DND-41 (cell line): ENCODE data around the gene FGD6.

Experiments used
- ATAC-seq: fragments of 200-7000 bp; cut with Tn5 transposase; 3 replicates; pipeline ENCODE4 v1.9.1; 2021; ENCODE audit warnings: low read depth; ENCODE audit not compliant: insufficient read depth
- DNase-seq: peaks from one replicate; pipeline ENCODE4 v3.0.0-alpha.2; 2020
- H2AFZ ChIP-seq: 2 replicates; pipeline ENCODE4 v1.6.0; 2012; ENCODE audit warnings: low read depth, low read length
- H3K27ac ChIP-seq: 2 replicates; pipeline ENCODE4 v1.5.1; 2012; ENCODE audit warnings: low read length, inconsistent platforms
- H3K27me3 ChIP-seq: fragments of 200-600 bp; sonication (generic); 2 replicates; pipeline ENCODE4 v1.6.0; 2012; ENCODE audit warnings: low read length, mild to moderate bottlenecking, inconsistent platforms; ENCODE audit not compliant: insufficient read depth, poor library complexity
- H3K36me3 ChIP-seq: 2 replicates; pipeline ENCODE4 v1.5.1; 2012; ENCODE audit warnings: low read length, inconsistent platforms; ENCODE audit not compliant: insufficient read depth
- H3K4me1 ChIP-seq: 2 replicates; pipeline ENCODE4 v1.5.1; 2012; ENCODE audit warnings: mild to moderate bottlenecking, low read length; ENCODE audit not compliant: insufficient read depth
- H3K4me2 ChIP-seq: 2 replicates; pipeline ENCODE4 v1.6.0; 2012; ENCODE audit warnings: mild to moderate bottlenecking, moderate library complexity, low read length, inconsistent platforms; ENCODE audit not compliant: insufficient read depth
- H3K4me3 ChIP-seq, 2 experiments: fragments of 200-600 bp in 1 of 2; shearing (Covaris generic) in 1 of 2; 2 replicates each; pipeline ENCODE4 v1.5.1; 2012 to 2016; ENCODE audit warnings: inconsistent platforms in 2 of 2, low read length in 2 of 2, mild to moderate bottlenecking in 2 of 2, low read depth in 1 of 2, moderate library complexity in 1 of 2
- H3K79me2 ChIP-seq: 2 replicates; pipeline ENCODE4 v1.6.0; 2012; ENCODE audit warnings: low read length, inconsistent platforms; ENCODE audit not compliant: insufficient read depth
- H3K9ac ChIP-seq: 2 replicates; pipeline ENCODE4 v1.6.0; 2012; ENCODE audit warnings: low read depth, mild to moderate bottlenecking, inconsistent platforms, low read length, moderate library complexity
- H3K9me3 ChIP-seq: 2 replicates; pipeline ENCODE4 v1.5.1; 2012; ENCODE audit warnings: low read length, moderate library complexity, mild to moderate bottlenecking, inconsistent platforms; ENCODE audit not compliant: insufficient read depth, severe bottlenecking
- H4K20me1 ChIP-seq: 2 replicates; pipeline ENCODE4 v1.6.0; 2012; ENCODE audit warnings: low read length; ENCODE audit not compliant: insufficient read depth
- EZH2 ChIP-seq: IDR thresholded peaks from 3 replicates; pipeline ENCODE4 v1.6.1; 2012; ENCODE audit warnings: borderline replicate concordance, low read depth, mild to moderate bottlenecking, moderate library complexity, low read length, inconsistent platforms; ENCODE audit not compliant: severe bottlenecking
- TF ChIP-seq, protein P1 (sequence below): IDR thresholded peaks from 2 replicates; pipeline ENCODE4 v1.5.1; 2012; ENCODE audit warnings: borderline replicate concordance, low read length, moderate library complexity, mild to moderate bottlenecking; ENCODE audit not compliant: poor library complexity, severe bottlenecking; ENCODE audit errors: extremely low read depth

Gene FGD6

DNA sequence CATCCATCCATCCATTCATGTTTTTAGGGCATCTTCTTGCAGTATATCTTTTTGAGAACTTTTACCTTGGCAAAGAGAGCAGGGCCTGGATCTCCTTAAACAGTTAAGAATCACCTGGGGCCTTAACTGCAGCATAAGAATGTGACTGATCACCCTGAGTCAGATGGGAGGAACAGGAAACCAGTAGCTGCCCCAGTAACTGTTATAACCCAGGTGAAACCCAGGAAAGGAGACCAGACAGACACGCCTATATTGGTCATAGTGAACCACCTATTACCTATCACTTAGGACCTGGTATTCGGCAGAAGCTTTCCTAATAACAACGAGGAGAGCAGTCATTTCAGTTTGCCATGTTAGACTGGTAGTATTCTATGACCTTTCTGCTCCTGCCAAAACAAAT lies 100.5 kb downstream of the FGD6 start:
- Histone ChIP-seq H3K27ac (no peak overlapping the region), H3K4me2 (no peak overlapping the region), H2AFZ (no peak overlapping the region), H3K79me2 (no peaks in the 10 kb centered on the region), H3K9ac (no peak overlapping the region), H3K27me3 (no peaks in the 10 kb centered on the region), H3K4me3 (no peak overlapping the region), H4K20me1 (no peaks in the 10 kb centered on the region), H3K4me1 (no peaks in the 10 kb centered on the region), H3K36me3 (no peaks in the 10 kb centered on the region), H3K9me3 (no peaks in the 10 kb centered on the region)
- TF ChIP-seq EZH2: no peak
- TF ChIP-seq, protein P1, sequence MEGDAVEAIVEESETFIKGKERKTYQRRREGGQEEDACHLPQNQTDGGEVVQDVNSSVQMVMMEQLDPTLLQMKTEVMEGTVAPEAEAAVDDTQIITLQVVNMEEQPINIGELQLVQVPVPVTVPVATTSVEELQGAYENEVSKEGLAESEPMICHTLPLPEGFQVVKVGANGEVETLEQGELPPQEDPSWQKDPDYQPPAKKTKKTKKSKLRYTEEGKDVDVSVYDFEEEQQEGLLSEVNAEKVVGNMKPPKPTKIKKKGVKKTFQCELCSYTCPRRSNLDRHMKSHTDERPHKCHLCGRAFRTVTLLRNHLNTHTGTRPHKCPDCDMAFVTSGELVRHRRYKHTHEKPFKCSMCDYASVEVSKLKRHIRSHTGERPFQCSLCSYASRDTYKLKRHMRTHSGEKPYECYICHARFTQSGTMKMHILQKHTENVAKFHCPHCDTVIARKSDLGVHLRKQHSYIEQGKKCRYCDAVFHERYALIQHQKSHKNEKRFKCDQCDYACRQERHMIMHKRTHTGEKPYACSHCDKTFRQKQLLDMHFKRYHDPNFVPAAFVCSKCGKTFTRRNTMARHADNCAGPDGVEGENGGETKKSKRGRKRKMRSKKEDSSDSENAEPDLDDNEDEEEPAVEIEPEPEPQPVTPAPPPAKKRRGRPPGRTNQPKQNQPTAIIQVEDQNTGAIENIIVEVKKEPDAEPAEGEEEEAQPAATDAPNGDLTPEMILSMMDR: no peak
- DNase-seq (no peak), ATAC-seq (peak; percentile 23; the same call in 1 of the 3 replicates)

DNA sequence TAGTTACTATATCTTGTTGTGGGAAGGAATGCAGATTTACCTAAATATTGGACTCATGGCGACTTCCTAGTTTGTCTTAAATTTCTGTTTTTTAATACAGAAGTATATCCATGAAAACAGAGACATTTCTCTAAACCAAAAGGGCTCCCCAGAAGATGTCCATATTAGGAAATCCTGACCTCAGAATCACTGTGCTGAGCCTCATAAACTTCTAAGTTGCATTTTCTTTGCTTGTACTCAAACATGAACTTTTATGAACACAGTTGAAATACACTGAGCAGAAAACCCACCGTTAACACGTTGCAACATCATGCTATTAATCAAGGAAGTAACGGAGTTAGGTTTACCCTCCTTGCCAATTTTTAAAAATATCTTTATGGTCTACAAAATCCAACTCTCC lies 100.9 kb downstream of the FGD6 start:
- Histone ChIP-seq H3K9ac (no peak overlapping the region), H3K27me3 (no peaks in the 10 kb centered on the region), H3K4me2 (no peak overlapping the region), H2AFZ (no peak overlapping the region), H3K36me3 (no peaks in the 10 kb centered on the region), H3K79me2 (no peaks in the 10 kb centered on the region), H3K27ac (no peak overlapping the region), H3K4me3 (no peak overlapping the region), H3K9me3 (no peaks in the 10 kb centered on the region), H4K20me1 (no peaks in the 10 kb centered on the region), H3K4me1 (no peaks in the 10 kb centered on the region)
- no peak for TF ChIP-seq EZH2
- TF ChIP-seq, protein P1: no peak
- no peak for DNase-seq
- no peak for ATAC-seq

DNA sequence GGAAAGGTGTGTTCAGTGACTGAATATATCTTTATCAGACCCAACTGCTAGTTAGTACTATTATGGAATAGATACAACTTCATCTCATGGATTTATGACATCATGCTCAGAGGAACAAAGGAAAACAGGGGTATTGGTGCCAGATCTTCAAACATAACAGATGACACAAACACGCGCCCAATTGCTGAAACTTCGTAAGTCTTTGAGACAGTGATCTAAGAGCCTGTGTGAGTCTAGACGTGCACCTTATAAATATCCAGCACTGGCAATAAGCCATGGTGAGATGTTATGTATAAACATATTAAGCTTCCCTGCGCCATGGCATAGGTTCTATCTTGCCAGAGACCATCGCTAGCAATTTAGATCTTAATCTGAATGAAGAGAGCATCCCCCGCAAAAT lies 101.6 kb downstream of the FGD6 start:
- no peak overlapping the region for H2AFZ ChIP-seq
- ATAC-seq (no peak), DNase-seq (no peak)
- no peak for TF ChIP-seq EZH2
- TF ChIP-seq, protein P1: no peak
- no peak overlapping the region for H3K4me2 ChIP-seq
- no peaks in the 10 kb centered on the region for H3K79me2 ChIP-seq
- no peak overlapping the region for H3K9ac ChIP-seq
- H3K27ac ChIP-seq: no peak overlapping the region
- no peaks in the 10 kb centered on the region for H3K27me3 ChIP-seq
- H3K4me1 ChIP-seq: no peaks in the 10 kb centered on the region
- no peaks in the 10 kb centered on the region for H3K9me3 ChIP-seq
- no peak overlapping the region for H3K4me3 ChIP-seq
- no peaks in the 10 kb centered on the region for H3K36me3 ChIP-seq
- no peaks in the 10 kb centered on the region for H4K20me1 ChIP-seq
